ENCODE results near the gene PAN2.
A peak's percentile ranks its signal among the peaks of the same experiment; 100 is the strongest.
"Not testable (repeated sequence)": the region's sequence is repeated elsewhere in the genome, so short reads cannot be mapped to it uniquely, and the experiment has no call there.

PAN2 gene

GRCh38 chr12:56307221-56307965, 26.4 kb downstream of the PAN2 start:
- DNase-seq (ENCODE audit: low spot score): no peak

GRCh38 chr12:56304872-56305590, 28.8 kb downstream of the PAN2 start:
- no peak for DNase-seq (ENCODE audit: low spot score)

- no peak for DNase-seq (ENCODE audit: low spot score)
Measured at GRCh38 chr12:56304276-56304675, 29.5 kb downstream of the PAN2 start.

GRCh38 chr12:56300644-56301464, 32.9 kb downstream of the PAN2 start:
- DNase-seq (ENCODE audit: low spot score): peak; percentile 8

- peak; percentile 99 for DNase-seq (ENCODE audit: low spot score)
Measured at GRCh38 chr12:56299853-56300643, 33.8 kb downstream of the PAN2 start, which contains the start of gene CS. CS (minus strand) TSS chr12:56300330; CDS start chr12:56300201, 129 bp downstream.

GRCh38 chr12:56299308-56299852, 34.4 kb downstream of the PAN2 start:
- DNase-seq (ENCODE audit: low spot score): no peak

- DNase-seq (ENCODE audit: low spot score): no peak
Measured at GRCh38 chr12:56298828-56299227, 35.0 kb downstream of the PAN2 start.

GRCh38 chr12:56297400-56297799, 36.4 kb downstream of the PAN2 start:
- DNase-seq (ENCODE audit: low spot score): no peak

GRCh38 chr12:56296295-56296694, 37.5 kb downstream of the PAN2 start:
- DNase-seq (ENCODE audit: low spot score): no peak

GRCh38 chr12:56293795-56294194, 40.0 kb downstream of the PAN2 start:
- no peak for DNase-seq (ENCODE audit: low spot score)

GRCh38 chr12:56288705-56289387, 45.0 kb downstream of the PAN2 start:
- no peak for DNase-seq (ENCODE audit: low spot score)

GRCh38 chr12:56286044-56286830, 47.6 kb downstream of the PAN2 start:
- no peak for DNase-seq (ENCODE audit: low spot score)

- DNase-seq (ENCODE audit: low spot score): not testable (repeated sequence)
Measured at GRCh38 chr12:56284263-56284662, 49.5 kb downstream of the PAN2 start.

- DNase-seq (ENCODE audit: low spot score): no peak
Measured at GRCh38 chr12:56282579-56282978, 51.2 kb downstream of the PAN2 start.

- no peak for DNase-seq (ENCODE audit: low spot score)
Measured at GRCh38 chr12:56282030-56282429, 51.8 kb downstream of the PAN2 start.

- DNase-seq (ENCODE audit: low spot score): no peak
Measured at GRCh38 chr12:56280849-56281248, 53.0 kb downstream of the PAN2 start.

- no peak for DNase-seq (ENCODE audit: low spot score)
Measured at GRCh38 chr12:56278905-56279304, 54.9 kb downstream of the PAN2 start.

GRCh38 chr12:56274299-56274698, 59.5 kb downstream of the PAN2 start:
- DNase-seq (ENCODE audit: low spot score): no peak

- DNase-seq (ENCODE audit: low spot score): not testable (repeated sequence)
Measured at GRCh38 chr12:56272468-56272867, 61.3 kb downstream of the PAN2 start.

- DNase-seq (ENCODE audit: low spot score): no peak
Measured at GRCh38 chr12:56271031-56271430, 62.8 kb downstream of the PAN2 start.

Measured in Ammon's horn (tissue), 1 donor.